ENCODE data around the gene MGARP. TPM values are rescaled to one million over a fixed set of nuclear protein-coding genes. Genes with fewer than 3 reads are reported as not detected.

The MGARP gene
- total RNA-seq, 1 donor from 2014 or later = 2.2 TPM

DNA sequence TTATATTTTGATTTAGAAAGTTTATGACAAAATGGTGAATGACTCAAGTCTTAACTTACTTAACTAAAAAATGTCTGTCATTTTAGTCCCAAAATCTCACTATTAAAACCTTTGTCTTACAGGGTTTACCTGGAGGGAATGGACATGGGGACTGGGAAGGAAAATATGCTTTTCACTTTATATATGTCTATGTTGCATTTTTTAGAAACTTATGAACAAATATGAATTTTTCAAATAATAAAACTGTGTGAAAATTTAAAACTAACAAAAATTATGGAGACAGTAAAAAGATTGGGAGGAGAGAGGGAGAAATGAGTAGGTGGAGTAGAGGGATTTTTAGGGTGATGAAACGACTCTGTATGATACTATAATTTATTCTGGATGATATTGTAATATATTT is 6.2 kb downstream of the MGARP start:
- Histone ChIP-seq H3K4me1 (peaks cover 1% of the 10 kb centered on the region), H3K4me3 (no peak overlapping the region), H3K27me3 (no peaks in the 10 kb centered on the region), H3K36me3 (no peaks in the 10 kb centered on the region), H3K9me3 (no peaks in the 10 kb centered on the region), H3K27ac (no peak overlapping the region)
- intact Hi-C loops (cut with DNase I) = no loop called here
- no peak for DNase-seq (ENCODE audit: extremely low spot score in 2 of 2)
- TF ChIP-seq POLR2AphosphoS5 (IDR thresholded peaks at IDR 0.05; ENCODE audit: insufficient read depth in 1 of 2, low read depth in 1 of 2) (no peak), POLR2A (IDR thresholded peaks at IDR 0.05) (no peak)
- TF ChIP-seq, protein P1, sequence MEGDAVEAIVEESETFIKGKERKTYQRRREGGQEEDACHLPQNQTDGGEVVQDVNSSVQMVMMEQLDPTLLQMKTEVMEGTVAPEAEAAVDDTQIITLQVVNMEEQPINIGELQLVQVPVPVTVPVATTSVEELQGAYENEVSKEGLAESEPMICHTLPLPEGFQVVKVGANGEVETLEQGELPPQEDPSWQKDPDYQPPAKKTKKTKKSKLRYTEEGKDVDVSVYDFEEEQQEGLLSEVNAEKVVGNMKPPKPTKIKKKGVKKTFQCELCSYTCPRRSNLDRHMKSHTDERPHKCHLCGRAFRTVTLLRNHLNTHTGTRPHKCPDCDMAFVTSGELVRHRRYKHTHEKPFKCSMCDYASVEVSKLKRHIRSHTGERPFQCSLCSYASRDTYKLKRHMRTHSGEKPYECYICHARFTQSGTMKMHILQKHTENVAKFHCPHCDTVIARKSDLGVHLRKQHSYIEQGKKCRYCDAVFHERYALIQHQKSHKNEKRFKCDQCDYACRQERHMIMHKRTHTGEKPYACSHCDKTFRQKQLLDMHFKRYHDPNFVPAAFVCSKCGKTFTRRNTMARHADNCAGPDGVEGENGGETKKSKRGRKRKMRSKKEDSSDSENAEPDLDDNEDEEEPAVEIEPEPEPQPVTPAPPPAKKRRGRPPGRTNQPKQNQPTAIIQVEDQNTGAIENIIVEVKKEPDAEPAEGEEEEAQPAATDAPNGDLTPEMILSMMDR (IDR thresholded peaks at IDR 0.05) = no peak

DNA sequence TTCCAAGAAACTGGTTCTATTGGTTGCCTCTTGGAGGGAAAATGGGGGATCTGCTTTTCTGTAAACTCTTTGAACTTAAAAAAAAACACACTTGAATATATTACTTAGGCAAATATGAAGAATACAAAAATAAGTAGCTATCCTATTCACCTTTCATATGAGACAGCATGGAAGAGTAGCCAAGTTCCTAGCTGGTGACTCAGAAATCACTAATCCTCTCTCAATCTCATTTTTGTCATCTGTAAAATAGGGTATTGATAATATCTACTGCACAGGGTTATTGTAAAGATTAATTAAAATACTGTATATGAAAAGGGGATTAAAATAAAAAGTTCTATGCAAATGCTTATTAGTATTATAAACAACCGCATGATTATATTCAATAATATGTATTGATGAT is 12.7 kb downstream of the MGARP start:
- Histone ChIP-seq H3K4me1 (peaks cover 7% of the 10 kb centered on the region), H3K27ac (no peak overlapping the region), H3K9me3 (no peaks in the 10 kb centered on the region), H3K27me3 (no peaks in the 10 kb centered on the region), H3K4me3 (no peak overlapping the region), H3K36me3 (no peaks in the 10 kb centered on the region)
- TF ChIP-seq POLR2AphosphoS5 (IDR thresholded peaks at IDR 0.05; ENCODE audit: insufficient read depth in 1 of 2, low read depth in 1 of 2) = no peak
- no peak for TF ChIP-seq POLR2A (IDR thresholded peaks at IDR 0.05)
- TF ChIP-seq, protein P1 (IDR thresholded peaks at IDR 0.05) = no peak
- intact Hi-C loops (cut with DNase I) = no loop called here
- no peak for DNase-seq (ENCODE audit: extremely low spot score in 2 of 2)

DNA sequence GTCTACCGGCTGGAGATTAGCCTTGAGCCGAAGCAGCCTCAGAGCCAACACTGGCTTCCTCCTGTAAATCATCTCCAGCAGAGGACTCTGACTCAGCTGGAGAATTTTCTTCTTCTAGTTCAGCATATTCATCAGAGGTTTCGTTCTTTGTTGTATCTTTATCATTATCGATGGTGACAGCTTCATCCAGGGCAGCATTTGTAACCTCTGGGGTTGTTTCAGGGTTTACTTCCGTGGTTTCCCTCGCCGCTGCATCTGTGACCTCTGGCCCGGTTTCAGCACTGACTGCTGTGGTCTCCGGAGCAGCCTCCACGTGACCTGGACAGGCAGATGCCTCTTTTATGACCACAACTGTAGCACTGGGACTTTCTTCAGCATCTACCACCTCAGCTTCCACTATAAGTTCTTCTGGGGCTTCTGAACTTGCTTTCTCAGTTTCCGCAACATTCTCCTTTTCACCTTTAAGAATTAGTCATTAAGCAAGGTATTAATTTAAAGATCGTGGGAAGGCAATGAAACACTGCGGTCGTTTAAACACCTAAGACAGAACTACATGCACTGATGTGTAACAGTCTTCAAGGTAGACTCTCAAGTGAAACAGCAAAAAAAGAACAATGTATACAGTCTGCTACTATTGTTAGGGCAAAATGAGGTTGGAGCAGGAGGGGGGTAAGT is 13.3 kb downstream of the MGARP start:
- TF ChIP-seq POLR2A (IDR thresholded peaks at IDR 0.05) (no peak), POLR2AphosphoS5 (IDR thresholded peaks at IDR 0.05; ENCODE audit: insufficient read depth in 1 of 2, low read depth in 1 of 2) (peak in 1 of 2 donors; percentile 41)
- TF ChIP-seq, protein P1 (IDR thresholded peaks at IDR 0.05) = no peak
- Histone ChIP-seq H3K4me1 (peaks cover 7% of the 10 kb centered on the region), H3K9me3 (no peaks in the 10 kb centered on the region), H3K27ac (peak overlapping the region; percentile 47), H3K27me3 (no peaks in the 10 kb centered on the region), H3K36me3 (no peaks in the 10 kb centered on the region), H3K4me3 (peak overlapping the region; percentile 31 to 43)
- intact Hi-C loops (cut with DNase I) = no loop called here
- no peak for DNase-seq (ENCODE audit: extremely low spot score in 2 of 2)

DNA sequence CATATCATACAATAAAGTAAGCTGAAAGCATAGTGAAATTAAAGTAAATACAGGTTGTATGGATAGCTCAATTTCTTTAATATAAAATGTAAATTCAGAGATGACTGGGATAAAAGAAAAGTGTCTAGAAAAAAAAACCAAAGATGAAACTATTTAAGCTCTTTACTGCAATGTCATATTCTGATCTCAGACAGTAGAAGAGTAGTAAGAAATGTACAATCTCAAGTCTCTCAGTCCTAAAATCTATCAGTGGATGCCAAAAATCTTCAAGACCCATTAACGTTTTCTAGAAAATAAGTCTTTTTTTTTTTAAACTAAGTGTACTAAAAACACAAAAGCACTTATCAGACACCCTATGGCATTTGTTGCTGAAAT is 13.8 kb downstream of the MGARP start:
- Histone ChIP-seq H3K27ac (peak overlapping the region; percentile 47), H3K4me1 (peaks cover 7% of the 10 kb centered on the region), H3K27me3 (no peaks in the 10 kb centered on the region), H3K36me3 (no peaks in the 10 kb centered on the region), H3K9me3 (no peaks in the 10 kb centered on the region), H3K4me3 (peak overlapping the region; percentile 31 to 43)
- intact Hi-C loops (cut with DNase I) = no loop called here
- no peak for DNase-seq (ENCODE audit: extremely low spot score in 2 of 2)
- TF ChIP-seq POLR2AphosphoS5 (IDR thresholded peaks at IDR 0.05; ENCODE audit: insufficient read depth in 1 of 2, low read depth in 1 of 2) = no peak
- TF ChIP-seq, protein P1 (IDR thresholded peaks at IDR 0.05) = no peak
- no peak for TF ChIP-seq POLR2A (IDR thresholded peaks at IDR 0.05)

DNA sequence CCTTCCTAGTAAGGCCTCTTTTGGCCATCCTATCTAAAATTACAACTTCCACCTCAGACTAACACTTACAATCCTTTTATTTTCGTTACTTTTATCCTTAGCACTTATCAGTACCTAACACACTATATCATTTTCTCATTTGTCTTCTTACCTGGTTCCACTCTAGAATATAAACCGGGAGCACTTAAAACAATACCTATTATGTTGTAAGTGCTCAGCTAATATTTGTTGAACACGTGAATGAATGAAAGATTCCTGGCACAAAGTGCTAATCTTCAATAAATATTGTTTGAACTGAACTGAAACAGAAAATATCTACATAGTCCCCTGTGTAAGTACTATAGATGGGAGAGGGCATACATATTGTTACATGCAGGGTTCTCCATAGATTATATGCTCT is 14.4 kb downstream of the MGARP start:
- no peak overlapping the region for H3K4me3 ChIP-seq
- H3K36me3 ChIP-seq = no peaks in the 10 kb centered on the region
- intact Hi-C loops (cut with DNase I) = no loop called here
- peaks cover 7% of the 10 kb centered on the region for H3K4me1 ChIP-seq
- no peak overlapping the region for H3K27ac ChIP-seq
- no peak for TF ChIP-seq POLR2A (IDR thresholded peaks at IDR 0.05)
- no peak for TF ChIP-seq POLR2AphosphoS5 (IDR thresholded peaks at IDR 0.05; ENCODE audit: insufficient read depth in 1 of 2, low read depth in 1 of 2)
- TF ChIP-seq, protein P1 (IDR thresholded peaks at IDR 0.05) = no peak
- H3K27me3 ChIP-seq = no peaks in the 10 kb centered on the region
- no peaks in the 10 kb centered on the region for H3K9me3 ChIP-seq
- DNase-seq (ENCODE audit: extremely low spot score in 2 of 2) = no peak

Measured in vagina (tissue), 2 donors.